ENCODE data around the gene FURIN.
"Not testable (repeated sequence)": the region's sequence is repeated elsewhere in the genome, so short reads cannot be mapped to it uniquely, and the experiment has no call there.

DNA sequence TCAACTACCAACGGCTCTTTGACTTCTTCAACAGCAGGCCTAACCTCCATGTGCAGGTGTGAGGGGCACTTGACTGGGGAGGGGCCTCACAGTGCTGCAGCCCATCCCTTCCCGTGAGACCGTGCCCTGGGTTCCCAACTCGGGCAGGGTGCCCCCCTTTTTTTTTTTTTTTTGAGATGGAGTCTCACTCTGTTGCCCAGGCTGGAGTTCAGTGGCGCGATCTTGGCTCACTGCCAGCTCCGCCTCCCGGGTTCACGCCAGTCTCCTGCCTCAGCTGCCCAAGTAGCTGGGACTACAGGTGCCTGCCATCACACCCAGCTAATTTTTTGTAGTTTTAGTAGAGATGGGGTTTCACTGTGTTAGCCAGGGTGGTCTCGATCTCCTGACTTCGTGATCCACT is 41.1 kb downstream of the FURIN start:
- TF ChIP-seq, protein P1, sequence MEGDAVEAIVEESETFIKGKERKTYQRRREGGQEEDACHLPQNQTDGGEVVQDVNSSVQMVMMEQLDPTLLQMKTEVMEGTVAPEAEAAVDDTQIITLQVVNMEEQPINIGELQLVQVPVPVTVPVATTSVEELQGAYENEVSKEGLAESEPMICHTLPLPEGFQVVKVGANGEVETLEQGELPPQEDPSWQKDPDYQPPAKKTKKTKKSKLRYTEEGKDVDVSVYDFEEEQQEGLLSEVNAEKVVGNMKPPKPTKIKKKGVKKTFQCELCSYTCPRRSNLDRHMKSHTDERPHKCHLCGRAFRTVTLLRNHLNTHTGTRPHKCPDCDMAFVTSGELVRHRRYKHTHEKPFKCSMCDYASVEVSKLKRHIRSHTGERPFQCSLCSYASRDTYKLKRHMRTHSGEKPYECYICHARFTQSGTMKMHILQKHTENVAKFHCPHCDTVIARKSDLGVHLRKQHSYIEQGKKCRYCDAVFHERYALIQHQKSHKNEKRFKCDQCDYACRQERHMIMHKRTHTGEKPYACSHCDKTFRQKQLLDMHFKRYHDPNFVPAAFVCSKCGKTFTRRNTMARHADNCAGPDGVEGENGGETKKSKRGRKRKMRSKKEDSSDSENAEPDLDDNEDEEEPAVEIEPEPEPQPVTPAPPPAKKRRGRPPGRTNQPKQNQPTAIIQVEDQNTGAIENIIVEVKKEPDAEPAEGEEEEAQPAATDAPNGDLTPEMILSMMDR (IDR thresholded peaks at IDR 0.05; ENCODE audit: insufficient read depth, low read depth, low read length) = not testable (repeated sequence)
- TF ChIP-seq EZH2 (IDR thresholded peaks at IDR 0.05; ENCODE audit: insufficient read depth, low read length) = not testable (repeated sequence)

All from astrocyte (in vitro differentiated cells and primary cell).